ENCODE data around the gene ACVR1. TPM values are rescaled to one million over a fixed set of nuclear protein-coding genes. Genes with fewer than 3 reads are reported as not detected.

Gene ACVR1
- total RNA-seq, 1 donor from 2014 or later = 45.5 TPM

DNA sequence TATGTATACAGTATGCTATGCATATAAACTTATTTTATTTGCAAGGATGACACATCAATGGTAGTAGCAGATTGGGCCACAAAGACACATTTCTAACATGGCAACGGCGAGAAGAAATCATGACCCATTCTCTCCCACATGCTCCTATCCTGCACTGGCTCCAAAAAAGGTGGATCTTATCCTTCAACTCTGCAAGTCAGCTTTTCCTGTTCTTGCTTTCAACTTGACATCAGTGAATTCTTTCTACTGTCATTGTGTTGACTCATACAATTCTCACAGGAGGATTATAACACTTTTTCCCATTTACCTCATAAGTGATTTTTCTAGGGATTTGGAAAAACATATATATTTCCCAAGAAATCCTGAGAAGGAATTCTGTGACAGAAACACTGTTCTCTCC, 53.1 kb downstream of the ACVR1 start:
- intact Hi-C loops (cut with micrococcal nuclease) = no loop called here
- H3K27me3 Mint-ChIP-seq = no peaks in the 10 kb centered on the region
- H3K9me3 Mint-ChIP-seq = no peaks in the 10 kb centered on the region
- peaks cover 50% of the 10 kb centered on the region for H3K36me3 Mint-ChIP-seq (ENCODE audit: low read depth)
- no peak for DNase-seq
- peaks cover 16% of the 10 kb centered on the region for H3K4me1 Mint-ChIP-seq
- H3K27ac Mint-ChIP-seq = no peak overlapping the region
- H3K4me3 Mint-ChIP-seq = no peak overlapping the region

GRCh38 chr2:157822533-157822932, 53.6 kb downstream of the ACVR1 start:
- Mint-ChIP-seq H3K36me3 (ENCODE audit: low read depth) (peaks cover 53% of the 10 kb centered on the region), H3K9me3 (no peaks in the 10 kb centered on the region), H3K27me3 (no peaks in the 10 kb centered on the region), H3K27ac (no peak overlapping the region), H3K4me1 (peaks cover 16% of the 10 kb centered on the region), H3K4me3 (no peak overlapping the region)
- intact Hi-C loops (cut with micrococcal nuclease) = no loop called here
- no peak for DNase-seq

- Mint-ChIP-seq H3K27ac (no peak overlapping the region), H3K4me3 (no peak overlapping the region), H3K9me3 (no peaks in the 10 kb centered on the region), H3K4me1 (peaks cover 16% of the 10 kb centered on the region), H3K27me3 (no peaks in the 10 kb centered on the region), H3K36me3 (ENCODE audit: low read depth) (peaks cover 59% of the 10 kb centered on the region)
- no peak for DNase-seq
- intact Hi-C loops (cut with micrococcal nuclease) = no loop called here
Measured at GRCh38 chr2:157821519-157822131, 54.5 kb downstream of the ACVR1 start.

GRCh38 chr2:157820193-157820592, 55.9 kb downstream of the ACVR1 start:
- no peak for DNase-seq
- Mint-ChIP-seq H3K4me1 (peaks cover 14% of the 10 kb centered on the region), H3K27me3 (no peaks in the 10 kb centered on the region), H3K4me3 (no peak overlapping the region), H3K27ac (no peak overlapping the region), H3K36me3 (ENCODE audit: low read depth) (peaks cover 56% of the 10 kb centered on the region), H3K9me3 (no peaks in the 10 kb centered on the region)
- intact Hi-C loops (cut with micrococcal nuclease) = no loop called here

DNA sequence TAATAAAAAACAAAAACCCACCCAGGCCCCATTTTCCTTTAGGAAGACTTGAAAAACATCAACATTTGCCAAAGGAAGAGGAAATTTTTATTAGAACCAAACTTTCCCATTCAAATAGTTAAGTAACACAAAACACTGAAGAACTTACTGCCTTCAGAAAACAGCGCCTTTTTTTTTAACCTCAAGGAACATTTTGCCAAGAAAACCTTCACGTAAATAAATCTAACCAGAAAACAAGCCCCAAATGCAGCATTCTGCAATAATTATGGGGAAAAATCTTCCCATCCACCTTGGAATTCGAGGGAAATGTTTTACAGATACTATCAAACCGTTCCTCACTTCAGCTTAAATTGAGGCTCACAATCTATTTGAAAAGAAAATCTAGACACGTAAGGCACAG, 56.4 kb downstream of the ACVR1 start:
- no peak overlapping the region for H3K4me3 Mint-ChIP-seq
- intact Hi-C loops (cut with micrococcal nuclease) = no loop called here
- peaks cover 11% of the 10 kb centered on the region for H3K4me1 Mint-ChIP-seq

DNA sequence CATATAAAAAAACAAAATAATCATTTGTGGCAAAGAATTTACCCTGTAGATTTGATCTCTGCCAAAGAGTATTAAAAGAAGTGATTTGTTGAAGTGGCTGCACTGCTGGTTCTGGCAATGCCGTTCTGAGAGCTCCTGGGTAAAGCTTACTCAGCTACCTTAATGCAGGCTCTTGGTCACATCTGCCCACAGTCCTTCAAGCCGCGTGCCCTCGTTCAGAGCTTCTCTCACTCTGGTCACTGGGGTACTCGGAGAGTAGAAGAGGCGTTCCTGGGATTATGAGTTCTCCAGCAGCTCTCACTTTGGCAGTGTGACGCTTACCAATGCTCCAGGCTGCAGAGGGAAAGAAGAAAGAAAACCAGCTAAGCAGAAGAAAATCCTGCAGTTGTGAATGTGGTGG, 57.9 kb downstream of the ACVR1 start:
- Mint-ChIP-seq H3K4me1 (peaks cover 10% of the 10 kb centered on the region), H3K27ac (no peak overlapping the region), H3K4me3 (no peak overlapping the region), H3K9me3 (no peaks in the 10 kb centered on the region), H3K36me3 (ENCODE audit: low read depth) (peaks cover 43% of the 10 kb centered on the region), H3K27me3 (no peaks in the 10 kb centered on the region)
- DNase-seq = no peak
- intact Hi-C loops (cut with micrococcal nuclease) = no loop called here

More for the DNA sequence above, 56.4 kb downstream of the ACVR1 start:
- peaks cover 51% of the 10 kb centered on the region for H3K36me3 Mint-ChIP-seq (ENCODE audit: low read depth)
- no peaks in the 10 kb centered on the region for H3K9me3 Mint-ChIP-seq
- no peaks in the 10 kb centered on the region for H3K27me3 Mint-ChIP-seq
- DNase-seq = no peak
- H3K27ac Mint-ChIP-seq = no peak overlapping the region

- intact Hi-C loops (cut with micrococcal nuclease) = no loop called here
- H3K27me3 Mint-ChIP-seq = no peaks in the 10 kb centered on the region
- no peak for DNase-seq
- no peaks in the 10 kb centered on the region for H3K9me3 Mint-ChIP-seq
- H3K36me3 Mint-ChIP-seq (ENCODE audit: low read depth) = peaks cover 51% of the 10 kb centered on the region
- no peak overlapping the region for H3K4me3 Mint-ChIP-seq
- peaks cover 19% of the 10 kb centered on the region for H3K4me1 Mint-ChIP-seq
- H3K27ac Mint-ChIP-seq = no peak overlapping the region
Measured at GRCh38 chr2:157815421-157815820, 60.7 kb downstream of the ACVR1 start.

DNA sequence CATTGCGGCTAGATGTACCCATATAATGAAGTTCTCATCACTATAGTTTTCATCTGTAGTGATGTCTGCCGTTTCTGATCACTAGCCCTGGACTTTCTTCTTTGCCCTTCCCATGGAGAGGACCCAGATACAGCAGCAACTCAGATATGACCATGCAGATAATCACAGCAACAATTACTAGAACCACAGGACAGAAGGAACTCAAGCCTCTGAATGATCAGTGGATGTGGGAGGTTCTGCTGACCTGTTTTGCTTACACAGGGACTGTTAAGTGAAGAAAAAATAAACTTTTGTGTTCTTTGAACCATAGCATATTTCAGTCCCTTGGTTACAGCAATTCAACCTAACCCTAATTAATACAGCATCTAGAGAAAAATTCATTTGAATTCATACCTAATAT, 62.7 kb downstream of the ACVR1 start:
- no peaks in the 10 kb centered on the region for H3K9me3 Mint-ChIP-seq
- intact Hi-C loops (cut with micrococcal nuclease) = no loop called here
- peaks cover 54% of the 10 kb centered on the region for H3K36me3 Mint-ChIP-seq (ENCODE audit: low read depth)
- H3K4me1 Mint-ChIP-seq = peaks cover 22% of the 10 kb centered on the region
- no peak overlapping the region for H3K27ac Mint-ChIP-seq
- DNase-seq = no peak
- no peak overlapping the region for H3K4me3 Mint-ChIP-seq
- no peaks in the 10 kb centered on the region for H3K27me3 Mint-ChIP-seq

DNA sequence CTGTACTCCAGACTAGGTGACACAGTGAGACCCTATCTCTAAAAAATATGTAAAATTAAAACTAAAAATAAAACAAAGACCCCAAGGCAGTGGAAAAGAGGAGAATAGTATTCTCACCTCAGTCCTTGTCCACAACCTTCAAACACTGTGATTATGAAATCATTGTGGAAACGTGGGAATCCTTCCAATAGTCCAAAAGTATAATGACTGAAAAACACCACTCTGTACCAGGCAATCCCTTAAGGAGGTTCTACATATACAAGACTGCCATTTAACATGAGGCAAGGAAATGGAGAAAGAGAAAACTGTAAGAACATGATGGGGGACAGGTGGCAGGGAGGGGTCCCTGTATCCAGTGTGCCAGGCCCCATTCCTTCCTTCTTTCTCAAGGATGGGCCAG, 66.1 kb downstream of the ACVR1 start:
- no peak for DNase-seq
- Mint-ChIP-seq H3K27me3 (no peaks in the 10 kb centered on the region), H3K36me3 (ENCODE audit: low read depth) (peaks cover 48% of the 10 kb centered on the region), H3K4me3 (no peak overlapping the region), H3K27ac (no peak overlapping the region), H3K4me1 (peaks cover 33% of the 10 kb centered on the region), H3K9me3 (no peaks in the 10 kb centered on the region)
- intact Hi-C loops (cut with micrococcal nuclease) = no loop called here

- intact Hi-C loops (cut with micrococcal nuclease) = no loop called here
- no peak for DNase-seq
- no peaks in the 10 kb centered on the region for H3K27me3 Mint-ChIP-seq
- H3K27ac Mint-ChIP-seq = peak overlapping the region; percentile 43
- H3K9me3 Mint-ChIP-seq = no peaks in the 10 kb centered on the region
- H3K4me1 Mint-ChIP-seq = peaks cover 33% of the 10 kb centered on the region
- no peak overlapping the region for H3K4me3 Mint-ChIP-seq
- H3K36me3 Mint-ChIP-seq (ENCODE audit: low read depth) = peaks cover 48% of the 10 kb centered on the region
Measured at GRCh38 chr2:157809212-157809611, 66.9 kb downstream of the ACVR1 start.

GRCh38 chr2:157808421-157808820, 67.7 kb downstream of the ACVR1 start:
- Mint-ChIP-seq H3K27me3 (no peaks in the 10 kb centered on the region), H3K4me3 (no peak overlapping the region), H3K9me3 (no peaks in the 10 kb centered on the region), H3K36me3 (ENCODE audit: low read depth) (peaks cover 45% of the 10 kb centered on the region), H3K4me1 (peaks cover 33% of the 10 kb centered on the region), H3K27ac (no peak overlapping the region)
- intact Hi-C loops (cut with micrococcal nuclease) = no loop called here
- DNase-seq = no peak

- H3K9me3 Mint-ChIP-seq = no peaks in the 10 kb centered on the region
- intact Hi-C loops (cut with micrococcal nuclease) = no loop called here
- H3K4me3 Mint-ChIP-seq = no peak overlapping the region
- no peak for DNase-seq
- no peaks in the 10 kb centered on the region for H3K27me3 Mint-ChIP-seq
- peaks cover 26% of the 10 kb centered on the region for H3K4me1 Mint-ChIP-seq
- H3K27ac Mint-ChIP-seq = no peak overlapping the region
- peaks cover 45% of the 10 kb centered on the region for H3K36me3 Mint-ChIP-seq (ENCODE audit: low read depth)
Measured at GRCh38 chr2:157806426-157807077, 69.6 kb downstream of the ACVR1 start.

DNA sequence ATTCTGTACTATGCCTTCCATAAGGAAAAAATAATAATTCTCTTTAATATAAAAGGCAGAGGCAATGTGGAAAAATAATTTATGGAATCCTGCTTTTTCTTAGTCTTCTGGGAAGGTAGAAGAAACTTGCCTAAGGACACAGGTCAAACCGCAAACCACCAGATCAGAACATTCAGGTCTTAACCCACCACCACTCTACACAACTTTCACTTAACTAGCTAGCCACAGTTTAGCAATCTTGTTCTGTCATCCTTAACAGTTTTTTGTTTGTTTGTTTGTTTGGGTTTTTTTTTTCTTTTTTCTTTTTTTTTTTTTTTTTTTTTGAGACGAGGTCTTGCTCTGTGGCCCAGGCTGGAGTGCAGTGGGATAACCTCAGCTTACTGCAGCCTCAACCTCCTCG, 70.6 kb downstream of the ACVR1 start:
- intact Hi-C loops (cut with micrococcal nuclease) = no loop called here
- Mint-ChIP-seq H3K4me3 (no peak overlapping the region), H3K27me3 (no peaks in the 10 kb centered on the region), H3K9me3 (no peaks in the 10 kb centered on the region), H3K4me1 (peaks cover 19% of the 10 kb centered on the region), H3K27ac (no peak overlapping the region), H3K36me3 (ENCODE audit: low read depth) (peaks cover 43% of the 10 kb centered on the region)
- no peak for DNase-seq

GRCh38 chr2:157804355-157804754, 71.8 kb downstream of the ACVR1 start:
- Mint-ChIP-seq H3K27me3 (no peaks in the 10 kb centered on the region), H3K9me3 (no peaks in the 10 kb centered on the region), H3K4me1 (peaks cover 20% of the 10 kb centered on the region), H3K4me3 (no peak overlapping the region), H3K27ac (no peak overlapping the region), H3K36me3 (ENCODE audit: low read depth) (peaks cover 42% of the 10 kb centered on the region)
- DNase-seq = no peak
- intact Hi-C loops (cut with micrococcal nuclease) = no loop called here

- intact Hi-C loops (cut with micrococcal nuclease) = no loop called here
Measured at GRCh38 chr2:157803952-157804351, 72.2 kb downstream of the ACVR1 start.

More at GRCh38 chr2:157803952-157804351, 72.2 kb downstream of the ACVR1 start:
- H3K36me3 Mint-ChIP-seq (ENCODE audit: low read depth) = peaks cover 41% of the 10 kb centered on the region
- H3K4me1 Mint-ChIP-seq = peaks cover 17% of the 10 kb centered on the region
- no peaks in the 10 kb centered on the region for H3K9me3 Mint-ChIP-seq
- H3K4me3 Mint-ChIP-seq = no peak overlapping the region
- no peak overlapping the region for H3K27ac Mint-ChIP-seq
- no peaks in the 10 kb centered on the region for H3K27me3 Mint-ChIP-seq
- no peak for DNase-seq

Data from activated CD4-positive, alpha-beta T cell treated with anti-CD3 and anti-CD28 coated beads, Interleukin-2, amount 10 ng/mL, durations not matched to agents 24 days and 14 days (primary cell).